CD4-positive, alpha-beta T cell treated with Interleukin-17A for 4 hours (primary cell): Measurements from ENCODE around the gene TIMP2.
"Not testable (repeated sequence)": the region's sequence is repeated elsewhere in the genome, so short reads cannot be mapped to it uniquely, and the experiment has no call there.

Source experiments
- DNase-seq: peaks from one replicate; pipeline ENCODE4 v3.0.0-alpha.2; 2020; ENCODE audit warnings: mixed read lengths

Gene TIMP2

DNA sequence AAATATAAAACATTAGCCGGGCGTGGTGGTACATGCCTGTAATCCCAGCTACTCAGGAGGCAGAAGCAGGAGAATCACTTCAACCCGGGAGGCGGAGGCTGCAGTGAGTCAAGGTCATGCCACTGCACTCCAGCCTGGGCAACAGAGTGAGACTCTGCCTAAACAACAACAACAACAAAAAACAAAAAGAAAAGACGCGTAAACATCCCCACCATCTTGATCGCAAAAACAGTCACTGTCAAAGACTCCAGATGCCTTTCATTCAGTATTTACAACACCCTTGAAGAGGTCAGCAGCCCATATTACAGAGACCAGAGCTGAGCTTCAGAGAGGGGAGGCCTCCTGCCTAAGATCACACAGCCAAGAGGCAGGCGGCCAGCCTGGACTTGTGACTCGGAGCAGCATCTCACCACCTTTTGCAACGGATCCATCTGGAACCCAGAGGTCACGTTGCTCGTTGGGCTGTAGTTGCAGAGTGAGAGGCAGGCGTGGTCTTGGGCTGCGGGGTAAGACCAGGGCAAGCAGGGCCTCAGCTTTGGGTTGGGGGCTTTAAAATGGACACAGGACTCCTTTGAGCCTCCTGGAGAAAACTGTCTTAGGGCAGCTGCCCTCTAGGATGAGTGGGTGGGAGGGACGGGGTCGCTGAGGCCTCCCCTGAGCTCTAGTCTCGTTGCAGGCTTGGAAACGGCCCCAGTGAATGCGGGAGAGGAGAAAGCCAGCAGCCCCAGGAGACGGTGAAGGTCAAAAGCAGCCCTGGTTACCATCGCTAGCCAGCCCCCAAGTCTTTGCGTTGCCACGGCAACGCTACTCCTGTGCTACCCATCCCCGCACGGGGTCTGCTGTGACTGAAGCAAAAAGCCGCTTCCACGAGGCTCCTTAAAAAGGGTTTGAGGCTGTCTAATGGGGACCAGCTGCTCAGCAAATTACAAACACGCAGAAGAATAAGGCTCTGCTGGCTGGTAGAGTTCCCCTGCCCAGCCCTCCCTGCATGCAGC is 28.5 kb upstream of the TIMP2 start:
- no peak for DNase-seq

DNA sequence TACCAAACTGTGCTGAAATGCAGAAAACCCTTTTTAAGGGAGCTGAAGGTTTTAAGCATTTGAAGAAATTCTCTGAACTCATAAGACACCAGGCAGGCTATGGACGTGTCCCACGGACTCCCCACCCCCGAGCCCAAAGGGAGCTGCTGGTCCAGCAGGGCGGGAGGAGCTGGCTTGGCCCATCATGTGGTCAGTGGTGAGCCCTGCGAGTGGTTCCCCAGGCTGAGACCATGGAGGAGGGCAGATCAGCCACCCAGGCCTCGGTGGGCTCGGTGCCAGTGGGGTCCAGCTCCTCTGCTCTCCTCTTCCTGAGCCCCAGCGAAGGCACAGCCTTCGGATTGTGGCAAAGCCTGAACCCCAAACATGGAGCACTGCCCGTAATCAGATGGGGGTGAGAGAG is 27.5 kb upstream of the TIMP2 start:
- DNase-seq: no peak

DNA sequence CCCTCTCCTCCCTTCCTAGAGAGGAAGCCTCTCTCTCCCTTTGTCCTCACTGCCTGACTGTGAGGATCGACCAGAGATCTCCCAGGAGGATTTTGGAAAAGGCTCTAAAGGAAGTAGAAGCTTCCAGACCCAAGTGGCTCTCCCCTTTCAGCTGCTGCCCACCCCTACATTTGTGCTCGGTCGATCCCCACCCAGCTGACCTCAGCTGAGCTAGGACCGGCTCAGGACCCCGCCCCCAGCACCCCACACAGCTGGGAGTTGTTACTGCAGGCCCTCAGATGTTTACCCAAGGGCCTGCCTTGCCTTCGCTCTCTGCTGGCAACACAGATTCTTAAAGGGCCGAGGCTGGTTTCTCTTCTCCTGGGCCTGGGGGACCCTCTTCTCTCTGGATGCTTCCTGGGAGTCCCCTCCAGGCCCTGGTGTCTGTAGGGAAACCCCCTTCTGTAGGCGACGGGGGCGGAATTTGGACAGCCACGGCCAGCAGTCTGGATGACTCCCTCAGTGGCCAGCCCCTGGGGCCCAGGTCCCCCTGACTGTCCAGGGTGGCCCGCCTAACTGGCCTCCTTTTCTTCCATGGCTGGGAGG is 26.9 kb upstream of the TIMP2 start:
- DNase-seq: no peak

DNA sequence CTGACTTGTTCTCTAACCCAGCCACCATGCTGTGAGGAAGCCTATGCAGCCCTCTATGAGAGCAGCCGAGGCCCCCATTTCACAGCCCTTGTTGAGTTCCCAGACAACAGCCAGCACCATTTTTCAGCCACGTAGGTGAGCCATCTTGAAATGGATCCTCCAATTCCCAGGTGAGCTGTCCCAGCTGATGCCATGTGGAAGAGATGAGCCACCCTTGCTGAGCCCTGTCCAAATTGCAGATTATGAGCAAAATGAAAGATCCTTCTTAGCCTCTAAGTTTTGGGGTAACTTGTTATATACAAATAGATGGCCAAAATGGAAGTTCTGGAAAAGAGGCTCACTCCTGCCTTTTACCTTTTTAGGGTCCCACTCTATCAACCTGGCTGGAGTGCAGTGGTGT is 25.7 kb upstream of the TIMP2 start:
- no peak for DNase-seq

DNA sequence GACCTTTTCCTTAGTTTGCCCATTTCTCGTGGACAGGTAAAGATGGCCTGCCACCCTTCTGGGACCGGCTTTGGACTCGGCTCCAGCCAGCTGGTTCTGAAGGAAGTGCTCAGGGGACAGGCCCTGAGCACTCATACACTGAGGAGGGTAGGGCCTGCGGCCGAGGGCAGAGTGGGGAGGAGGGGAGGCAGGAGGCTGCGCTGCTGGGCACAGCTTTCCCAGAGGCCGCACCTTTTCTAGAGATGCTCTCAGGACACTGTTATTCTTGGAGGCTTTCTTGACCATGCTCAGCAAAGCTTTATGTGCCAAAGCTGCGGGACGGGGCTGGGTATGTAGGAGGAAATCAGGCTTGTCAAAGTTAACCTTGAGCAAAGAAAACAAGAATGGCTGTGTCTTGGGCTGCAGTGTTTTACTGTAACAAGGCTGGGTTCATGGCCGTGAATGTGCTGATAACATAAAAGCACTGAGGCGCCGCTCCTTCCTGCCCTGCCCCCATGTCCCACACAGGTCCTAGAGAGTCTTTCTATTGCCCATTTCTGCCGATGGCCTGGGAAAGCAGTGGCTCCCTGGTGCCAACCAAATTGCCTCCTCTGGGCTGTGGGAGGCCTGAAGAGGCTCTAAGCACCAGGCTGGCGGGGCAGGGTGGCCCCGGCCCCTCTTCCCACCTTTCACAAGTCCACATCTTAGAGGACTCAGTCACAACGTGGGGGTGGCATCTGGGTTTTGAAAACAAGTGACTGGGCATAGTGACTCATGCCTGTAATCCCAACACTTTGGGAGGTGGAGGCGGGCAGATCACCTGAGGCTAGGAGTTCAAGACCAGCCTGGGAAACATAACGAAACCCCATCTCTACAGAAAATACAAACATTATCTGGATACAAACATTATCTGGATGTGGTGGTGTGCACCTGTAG is 22.3 kb upstream of the TIMP2 start:
- DNase-seq: no peak

DNA sequence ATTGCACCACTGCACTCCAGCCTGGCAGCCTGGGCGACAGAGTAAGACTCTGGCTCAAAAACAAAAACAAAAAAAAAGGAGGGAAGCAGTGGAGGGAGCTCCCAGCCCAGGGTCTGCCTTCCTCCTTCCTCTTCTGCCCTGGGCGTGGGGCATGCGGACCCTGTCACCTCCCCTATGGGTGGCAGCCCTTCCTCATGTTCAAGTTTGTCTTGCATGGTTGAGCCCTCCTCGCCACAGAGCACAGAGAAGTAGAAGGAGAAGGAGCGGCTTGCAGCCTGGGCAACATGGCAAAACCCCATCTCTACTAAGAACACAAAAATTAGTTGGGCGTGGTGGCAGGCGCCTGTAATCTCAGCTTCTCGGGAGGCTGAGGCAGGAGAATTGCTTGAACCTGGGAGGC is 21.4 kb upstream of the TIMP2 start:
- DNase-seq: no peak

DNA sequence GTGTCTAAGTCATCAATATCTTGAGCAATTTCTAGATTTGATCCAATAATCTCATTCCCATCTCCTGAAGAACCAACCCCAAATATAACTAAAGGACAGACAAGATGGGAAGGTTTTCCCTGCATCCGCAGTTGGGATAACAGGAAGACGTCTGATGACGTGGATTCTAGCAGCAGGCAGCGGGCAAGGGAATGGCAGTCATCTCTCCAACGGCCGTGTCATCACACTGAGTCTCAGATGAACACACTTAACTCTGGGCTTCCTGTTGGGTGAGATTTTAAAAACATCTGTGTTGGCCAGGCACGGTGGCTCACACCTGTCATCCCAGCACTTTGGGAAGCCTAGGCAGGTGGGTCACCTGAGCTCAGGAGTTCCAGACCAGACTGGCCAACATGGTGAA is 20.9 kb upstream of the TIMP2 start:
- DNase-seq: no peak

DNA sequence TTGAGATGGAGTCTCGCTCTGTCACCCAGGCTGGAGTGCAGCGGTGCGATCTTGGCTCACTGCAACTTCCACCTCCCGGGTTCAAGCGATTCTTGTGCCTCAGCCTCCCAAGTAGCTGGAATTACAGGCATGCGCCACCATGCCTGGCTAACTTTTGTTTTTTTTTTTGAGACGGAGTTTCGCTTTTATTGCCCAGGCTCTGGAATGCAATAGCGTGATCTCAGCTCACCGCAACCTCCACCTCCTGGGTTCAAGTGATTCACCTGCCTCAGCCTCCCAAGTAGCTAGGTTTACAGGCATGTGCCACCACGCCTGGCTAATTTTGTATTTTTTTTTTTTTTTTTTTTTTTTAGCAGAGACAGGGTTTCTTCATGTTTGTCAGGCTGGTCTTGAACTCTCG is 20.3 kb upstream of the TIMP2 start:
- not testable (repeated sequence) for DNase-seq

DNA sequence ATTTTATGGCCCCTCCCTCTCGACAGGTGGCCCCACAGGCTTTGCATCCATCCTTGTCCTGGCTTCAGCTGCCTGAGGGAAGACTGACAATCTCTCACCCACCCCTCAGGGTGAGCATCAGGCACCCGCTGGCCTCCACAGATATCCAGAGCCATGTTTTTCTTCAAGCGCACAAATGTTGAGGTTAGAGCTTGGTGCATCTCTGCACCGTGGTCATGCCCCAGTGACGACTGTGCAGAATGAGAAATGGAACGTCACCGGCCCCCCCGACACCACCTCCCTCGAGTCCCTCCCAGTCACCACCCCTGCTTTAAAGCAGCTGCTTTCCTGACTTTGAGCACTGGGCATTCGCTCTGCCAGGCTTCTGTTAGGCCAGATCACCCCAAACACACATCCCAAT is 19.8 kb upstream of the TIMP2 start:
- no peak for DNase-seq

DNA sequence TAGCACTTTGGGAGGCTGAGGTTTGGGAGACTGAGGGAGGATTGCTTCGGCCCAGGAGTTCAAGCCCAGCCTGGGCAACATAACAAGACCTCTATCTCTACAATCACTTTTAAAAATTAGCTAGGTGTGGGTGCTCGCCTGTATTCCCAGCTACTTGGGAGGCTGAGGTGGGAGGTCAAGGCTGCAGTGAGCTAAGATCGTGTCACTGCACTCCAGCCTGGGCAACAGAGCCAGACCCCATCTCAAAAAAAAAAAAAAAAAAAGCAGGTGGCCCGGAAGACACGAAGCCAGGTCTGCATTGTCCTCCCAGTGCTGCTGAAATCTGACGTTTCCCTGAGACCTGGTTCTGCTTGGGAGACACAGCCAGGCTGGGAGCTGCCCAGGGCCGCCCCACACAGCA is 18.8 kb upstream of the TIMP2 start:
- no peak for DNase-seq

DNA sequence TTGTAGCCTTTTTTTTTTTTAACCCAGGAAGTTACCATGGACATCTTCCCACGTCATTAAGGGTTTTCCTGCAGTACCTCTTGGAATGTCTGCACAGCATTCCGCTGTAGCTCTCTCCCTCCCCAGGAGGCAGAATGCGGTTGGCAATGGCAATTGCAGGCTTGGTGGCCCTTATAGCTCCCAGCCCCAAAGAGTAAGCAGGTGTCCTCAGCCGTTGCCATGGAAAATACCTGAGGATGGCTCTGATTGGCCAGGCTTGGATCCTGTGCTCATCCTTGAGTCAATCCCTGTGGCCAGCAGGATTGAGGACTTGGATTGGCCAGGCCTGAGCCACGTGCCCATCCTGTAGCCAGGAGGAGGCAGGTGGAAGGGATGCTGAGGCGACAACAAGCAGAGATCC is 15.5 kb upstream of the TIMP2 start:
- DNase-seq: no peak

DNA sequence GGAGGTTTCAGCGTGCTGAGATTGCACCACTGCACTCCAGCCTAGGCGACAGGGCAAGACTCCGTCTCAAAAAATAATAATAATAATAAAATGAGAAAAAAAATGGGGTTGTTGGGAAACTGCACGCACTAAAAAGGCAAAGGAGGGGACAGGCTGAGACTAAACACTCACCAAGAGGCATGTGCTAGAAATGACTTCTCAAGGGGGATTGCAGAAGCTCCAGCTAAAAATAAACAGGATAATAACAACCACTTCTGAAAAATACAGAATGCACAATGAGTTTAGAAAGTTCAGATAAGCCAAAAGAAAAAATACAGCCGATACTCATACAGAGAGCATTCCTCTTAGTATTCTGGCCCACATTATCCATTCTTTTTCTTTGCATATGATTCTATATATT is 15.1 kb upstream of the TIMP2 start:
- no peak for DNase-seq

DNA sequence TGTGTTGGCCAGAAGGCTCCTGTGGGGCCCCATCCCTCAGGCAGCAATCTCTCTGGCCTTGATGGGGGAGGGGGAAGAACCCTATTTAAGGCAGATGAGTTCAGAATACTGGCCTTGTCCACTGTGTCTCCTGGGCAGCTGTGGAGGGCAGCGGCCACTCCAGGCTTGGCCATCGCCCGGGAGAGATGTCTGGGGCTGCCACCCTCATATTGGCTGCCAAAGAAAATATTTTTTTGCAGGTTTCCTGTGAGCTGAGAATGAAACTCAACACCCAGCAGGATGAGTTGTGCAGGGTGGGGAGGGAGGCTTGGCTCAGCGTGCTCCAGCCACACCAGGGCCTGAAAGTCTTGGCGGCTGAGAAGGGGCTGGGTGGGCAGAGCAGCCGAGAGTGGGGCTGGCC is 14.4 kb upstream of the TIMP2 start:
- no peak for DNase-seq

DNA sequence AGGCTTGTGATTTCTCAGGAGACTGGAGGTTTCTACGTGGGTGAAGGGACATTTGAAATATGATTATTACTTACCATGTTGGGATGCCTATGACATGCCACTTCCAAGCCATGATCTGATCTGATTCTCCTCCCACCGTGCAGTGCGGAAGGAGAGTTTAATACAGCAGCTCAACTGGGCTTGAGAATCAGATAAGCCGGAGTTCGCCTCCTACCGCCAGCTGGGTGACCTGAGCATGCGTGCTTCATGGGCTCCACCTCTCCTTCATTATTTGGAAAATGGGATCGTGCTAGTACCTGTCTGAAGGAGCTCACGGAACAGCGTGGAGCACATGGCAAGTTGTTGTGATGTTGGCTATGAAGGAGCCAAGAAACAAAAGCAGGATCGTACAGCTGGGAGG is 12.4 kb upstream of the TIMP2 start:
- DNase-seq: no peak

DNA sequence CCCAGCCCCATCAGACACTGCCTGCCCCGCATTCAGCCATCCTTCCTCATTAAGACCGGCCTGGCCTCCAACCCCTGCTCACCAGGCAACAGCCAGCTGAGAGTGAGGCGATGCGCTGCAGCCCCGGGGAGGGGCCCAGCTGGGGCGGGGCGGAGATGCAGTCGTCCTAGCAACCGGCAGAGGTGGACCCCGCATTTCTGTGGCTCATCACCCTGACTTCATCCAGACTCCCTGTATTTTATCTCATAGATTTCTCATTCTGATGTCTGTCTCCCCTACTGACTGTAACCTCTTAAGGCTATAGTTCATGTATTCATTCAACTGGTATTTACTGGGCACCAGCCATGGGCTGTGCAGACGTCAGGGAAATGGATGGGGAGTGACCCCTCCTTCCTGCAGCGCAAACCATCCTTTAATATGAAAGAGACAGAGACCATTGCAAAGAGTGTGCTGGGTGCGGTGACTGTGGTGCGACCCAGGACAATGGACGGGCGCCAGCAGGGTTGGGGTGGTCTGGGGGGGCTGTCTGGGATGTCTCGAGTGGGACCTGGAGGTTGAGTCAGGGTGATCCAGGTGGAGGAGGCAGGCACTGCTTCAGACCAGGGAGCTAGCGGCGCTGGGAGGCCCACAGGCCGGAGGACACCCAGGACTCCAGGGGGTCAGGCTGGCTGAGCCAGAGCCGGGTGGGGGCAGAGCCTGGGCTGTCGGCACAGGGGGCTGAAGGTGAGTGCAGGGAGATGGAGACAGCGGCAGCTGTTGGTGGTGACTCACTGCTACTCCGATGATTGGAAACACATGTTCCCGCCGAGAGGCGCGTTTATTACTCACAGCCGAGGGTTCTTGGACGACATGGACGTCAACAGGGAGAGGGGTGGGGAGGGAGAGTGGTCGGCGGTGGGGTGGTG is 10.5 kb upstream of the TIMP2 start:
- no peak for DNase-seq

DNA sequence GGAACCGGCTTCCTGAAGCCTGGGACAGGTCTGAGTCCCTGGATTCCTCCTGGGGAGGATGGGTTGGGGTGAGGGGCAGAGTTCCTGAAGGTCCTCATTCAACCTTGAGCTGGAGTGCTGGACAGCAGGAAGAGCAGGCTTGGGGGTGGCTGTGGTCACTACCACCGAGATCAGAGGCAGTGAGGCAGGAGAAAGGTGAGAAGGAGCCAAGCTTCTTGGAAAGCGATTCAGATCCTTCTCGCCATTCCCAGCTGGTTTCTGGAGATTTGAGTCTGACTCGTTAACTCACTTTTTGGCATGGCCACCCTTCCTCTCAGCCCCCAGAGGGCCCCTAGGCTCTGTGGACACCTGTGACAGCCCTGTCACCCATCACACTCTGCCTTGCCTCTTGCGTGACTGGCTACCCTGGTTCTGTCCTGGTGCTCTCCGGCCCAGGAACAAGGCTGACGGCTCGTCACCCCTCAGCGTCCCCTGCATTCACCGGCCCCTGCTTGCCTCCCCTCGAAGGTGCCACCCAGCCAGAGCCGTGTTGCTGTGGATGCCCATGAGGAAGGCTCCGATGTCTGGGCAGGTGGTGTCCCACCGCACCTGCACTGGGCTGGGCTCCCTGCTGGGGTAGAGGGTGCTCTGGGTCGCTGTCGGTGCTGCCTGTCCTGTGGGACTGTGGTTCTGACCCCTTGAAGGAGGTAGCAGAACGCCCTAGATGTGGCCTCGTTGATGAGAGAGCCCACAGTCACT is 9.7 kb upstream of the TIMP2 start:
- DNase-seq: no peak

DNA sequence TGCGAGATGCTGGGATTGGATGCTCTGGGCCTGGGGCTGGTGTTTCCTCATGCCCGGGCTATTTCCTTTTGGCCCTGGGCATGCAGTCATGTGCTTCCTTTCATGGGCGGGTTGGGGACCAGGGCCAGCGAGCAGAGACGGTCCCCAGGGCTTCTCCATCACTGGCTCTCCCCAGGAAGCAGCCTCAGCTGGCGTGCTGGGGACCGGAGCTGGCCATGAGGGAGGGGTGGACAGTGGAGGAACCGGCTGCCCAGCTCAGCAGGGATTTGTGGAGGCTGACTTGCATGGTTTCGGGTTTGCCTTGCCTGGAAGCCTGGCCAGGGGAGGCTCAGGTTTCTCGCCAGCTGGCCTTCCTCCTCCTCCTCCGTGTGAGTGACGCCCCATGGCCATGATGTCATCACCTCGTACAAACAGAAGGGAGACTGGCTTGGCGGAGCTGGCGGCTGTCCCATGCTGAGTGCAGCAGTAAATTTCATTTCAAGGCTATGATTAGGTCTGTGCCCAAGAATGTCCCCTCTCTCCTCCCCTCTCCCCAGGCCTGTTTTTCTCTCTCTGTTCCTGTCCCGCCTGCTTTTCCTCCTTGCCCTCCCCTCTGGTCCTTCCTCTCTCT is 8.9 kb upstream of the TIMP2 start:
- no peak for DNase-seq

DNA sequence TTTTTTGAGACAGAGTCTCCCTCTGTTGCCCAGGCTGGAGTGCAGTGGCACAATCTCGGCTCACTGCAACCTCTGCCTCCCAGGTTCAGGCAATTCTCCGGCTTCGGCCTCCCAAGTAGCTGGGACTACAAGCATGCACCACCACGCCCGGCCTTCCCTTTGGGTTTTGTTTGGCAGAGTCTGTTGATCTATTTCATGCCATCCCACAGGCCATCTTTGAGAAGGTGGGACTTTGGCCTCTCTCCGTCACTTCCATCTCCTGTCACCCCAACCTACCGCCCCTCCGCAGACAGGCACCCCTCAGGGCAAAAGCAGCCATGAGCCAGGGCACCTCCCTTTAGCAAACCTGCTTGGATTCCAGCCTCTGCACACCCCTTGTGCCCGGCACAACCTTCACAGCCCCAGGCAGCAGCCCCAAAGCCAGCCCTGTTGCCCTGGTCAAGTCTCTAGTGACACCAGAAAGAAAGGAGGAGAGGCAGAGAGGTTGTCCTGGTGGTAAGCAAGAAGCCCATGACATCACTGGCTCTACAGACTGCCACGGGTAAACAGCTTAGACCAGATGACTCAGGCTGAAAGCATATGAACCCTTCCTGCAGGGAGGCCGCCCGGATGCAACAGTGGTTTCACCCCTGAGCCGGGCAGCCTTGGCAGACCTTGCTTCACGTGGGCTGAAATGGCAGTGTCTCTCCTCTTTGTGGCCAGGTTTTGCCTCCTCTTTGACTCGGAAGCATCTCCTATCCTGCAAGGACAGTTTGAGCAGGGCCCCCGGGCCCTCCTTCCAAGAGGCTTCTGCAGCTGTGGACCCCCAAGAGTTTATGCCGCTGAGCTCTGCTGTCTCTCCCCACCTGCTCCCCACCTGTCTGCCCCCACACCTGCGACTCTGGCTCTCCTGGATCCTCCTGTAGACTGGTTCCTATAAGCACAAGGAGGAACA is 8.1 kb upstream of the TIMP2 start:
- DNase-seq: peak; percentile 53

DNA sequence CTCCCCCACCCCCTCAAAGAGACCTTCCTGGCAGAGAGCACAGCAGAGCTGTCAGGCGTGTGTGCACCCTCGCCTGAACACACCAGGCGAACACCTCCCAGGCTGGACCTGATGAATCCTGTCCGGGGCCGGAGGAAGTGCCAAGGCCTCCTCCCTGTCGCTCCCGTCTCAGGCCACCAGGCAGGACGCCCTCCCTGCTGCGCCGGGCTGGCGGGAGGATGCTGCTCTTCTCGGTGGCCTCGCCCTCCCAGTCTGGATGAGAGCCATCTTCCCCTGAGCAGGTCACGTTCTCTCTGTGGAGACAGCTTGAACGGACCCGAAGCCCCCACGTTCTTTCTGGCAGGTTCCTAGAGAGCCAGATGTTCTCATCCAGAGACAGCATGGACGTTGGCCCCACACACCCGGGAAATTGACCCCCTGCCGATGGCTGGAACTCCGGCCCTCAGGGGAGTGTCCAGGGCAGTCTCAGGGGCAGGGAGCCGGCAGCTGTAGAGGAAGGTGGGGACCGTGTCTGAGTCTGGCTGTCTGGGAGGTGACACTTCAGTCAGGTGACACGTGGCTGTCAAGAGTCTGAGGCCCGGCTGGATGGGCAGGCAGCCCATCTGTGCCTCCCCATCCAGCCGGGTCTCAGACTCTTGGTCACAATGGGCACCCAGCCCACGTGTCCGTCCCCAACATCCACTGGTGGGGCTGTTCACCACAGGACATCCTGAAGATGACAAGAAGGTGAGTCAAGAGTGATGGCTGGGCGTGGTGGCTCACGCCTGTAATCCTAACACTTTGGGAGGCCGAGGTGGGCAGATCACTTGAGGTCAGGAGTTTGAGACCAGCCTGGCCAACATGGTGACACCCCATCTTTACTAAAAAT is 5.0 kb upstream of the TIMP2 start:
- no peak for DNase-seq
